ENCODE measurements around the gene PLD4. TPM values are rescaled to one million over a fixed set of nuclear protein-coding genes. Genes with fewer than 3 reads are reported as not detected.
"Not testable (repeated sequence)": the region's sequence is repeated elsewhere in the genome, so short reads cannot be mapped to it uniquely, and the experiment has no call there.

Gene PLD4
- total and polyA plus RNA-seq, 2 experiments from 2014 or later, result not detected

- H3K36me3 Mint-ChIP-seq (ENCODE audit: low read depth); H4K20me1 ChIP-seq (replicated peaks; ENCODE audit: insufficient read depth); H3K79me2 ChIP-seq (replicated peaks; ENCODE audit: insufficient read depth); H3K27me3 ChIP-seq (ENCODE audit: insufficient read depth); H3K4me3 Mint-ChIP-seq; H3K9me2 ChIP-seq (ENCODE audit: insufficient read depth); H3K4me2 ChIP-seq; H3F3A ChIP-seq (replicated peaks; ENCODE audit: low read depth); H3K27ac ChIP-seq (ENCODE audit: low read depth); H3K27me3 Mint-ChIP-seq (ENCODE audit: insufficient read depth, low read depth, poor library complexity); H3K4me1 Mint-ChIP-seq; H3K36me3 ChIP-seq (ENCODE audit: insufficient read depth); H3K4me1 ChIP-seq (ENCODE audit: insufficient read depth); ATAC-seq; H2AFZ ChIP-seq; DNase-seq (ENCODE audit: low spot score); H3K27ac Mint-ChIP-seq; H3K4me3 ChIP-seq; H3K9me3 Mint-ChIP-seq: not testable (repeated sequence)
Observed at GRCh38 chr14:104890292-104890691, 34.4 kb upstream of the PLD4 start.

GRCh38 chr14:104891121-104891551 lies 33.5 kb upstream of the PLD4 start:
- peaks cover 4% of the 10 kb centered on the region for H3K27me3 Mint-ChIP-seq (ENCODE audit: insufficient read depth, low read depth, poor library complexity)
- H3K27me3 ChIP-seq (ENCODE audit: insufficient read depth), result no peaks in the 10 kb centered on the region
- no peak overlapping the region for H3K4me2 ChIP-seq
- no peak overlapping the region for H3K27ac ChIP-seq (ENCODE audit: low read depth)
- DNase-seq (ENCODE audit: low spot score) (no peak), ATAC-seq (no peak)
- peaks cover 2% of the 10 kb centered on the region; the same call in 1 of the 3 replicates for H3K4me1 Mint-ChIP-seq
- no peak overlapping the region for H3K27ac Mint-ChIP-seq
- H3K4me1 ChIP-seq (ENCODE audit: insufficient read depth), result no peaks in the 10 kb centered on the region
- no peak overlapping the region for H3K4me3 ChIP-seq
- H3K36me3 Mint-ChIP-seq (ENCODE audit: low read depth), result no peaks in the 10 kb centered on the region
- no peaks in the 10 kb centered on the region for H4K20me1 ChIP-seq (replicated peaks; ENCODE audit: insufficient read depth)
- H3K36me3 ChIP-seq (ENCODE audit: insufficient read depth), result no peaks in the 10 kb centered on the region
- H3K79me2 ChIP-seq (replicated peaks; ENCODE audit: insufficient read depth), result no peaks in the 10 kb centered on the region
- H3F3A ChIP-seq (replicated peaks; ENCODE audit: low read depth), result no peaks in the 10 kb centered on the region
- H3K9me2 ChIP-seq (ENCODE audit: insufficient read depth), result no peaks in the 10 kb centered on the region
- no peak overlapping the region for H3K4me3 Mint-ChIP-seq
- H3K9me3 Mint-ChIP-seq, result no peaks in the 10 kb centered on the region
- H2AFZ ChIP-seq, result no peak overlapping the region
- TF ChIP-seq ZNF331 (CRISPR knock-in tag; IDR thresholded peaks at IDR 0.05; ENCODE audit: low read depth) (no peak), JUNB (IDR thresholded peaks at IDR 0.05; ENCODE audit: unreplicated experiment) (no peak), EZH2 (IDR thresholded peaks at IDR 0.05; ENCODE audit: low read depth, unreplicated experiment) (no peak), CTCF (conservative IDR thresholded peaks at IDR 0.05; ENCODE audit: low read depth in 2 of 2) (no peak), NANOG (IDR thresholded peaks at IDR 0.05; ENCODE audit: borderline replicate concordance) (no peak), EZH2phosphoT487 (IDR thresholded peaks at IDR 0.05; ENCODE audit: unreplicated experiment) (no peak), ZNF462 (CRISPR knock-in tag; IDR thresholded peaks at IDR 0.05) (no peak), REST (IDR thresholded peaks at IDR 0.05; ENCODE audit: unreplicated experiment) (no peak), CREB1 (CRISPR knock-in tag; IDR thresholded peaks at IDR 0.05; ENCODE audit: low read depth) (no peak), ZNF114 (CRISPR knock-in tag; IDR thresholded peaks at IDR 0.05) (no peak), POLR2AphosphoS5 (IDR thresholded peaks at IDR 0.05; ENCODE audit: low read depth) (no peak)
